Measurements from ENCODE around the gene EXOC4.

EXOC4 gene

DNA sequence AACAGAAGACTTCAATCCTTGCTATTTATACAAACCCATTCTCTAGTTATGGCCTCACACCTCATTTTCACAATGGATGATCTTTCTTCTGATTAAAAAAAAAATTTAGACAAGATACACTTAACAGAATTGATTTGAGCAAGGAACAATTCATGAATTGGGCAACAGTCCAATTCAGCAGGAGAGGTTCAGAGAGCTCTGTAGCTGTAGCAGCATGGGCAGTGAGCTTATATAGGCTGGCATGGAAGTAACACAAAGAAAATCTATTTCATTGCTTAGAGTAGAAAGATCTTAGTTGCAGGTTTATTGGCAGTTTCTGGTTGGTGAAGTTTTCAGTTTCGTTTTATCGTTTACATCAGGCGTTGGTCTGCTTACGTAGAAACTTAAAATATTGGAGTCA, 851.3 kb downstream of the EXOC4 start:
- DNase-seq: no peak

- no peak for DNase-seq
Observed at GRCh38 chr7:134105841-134106240, 853.0 kb downstream of the EXOC4 start.

DNA sequence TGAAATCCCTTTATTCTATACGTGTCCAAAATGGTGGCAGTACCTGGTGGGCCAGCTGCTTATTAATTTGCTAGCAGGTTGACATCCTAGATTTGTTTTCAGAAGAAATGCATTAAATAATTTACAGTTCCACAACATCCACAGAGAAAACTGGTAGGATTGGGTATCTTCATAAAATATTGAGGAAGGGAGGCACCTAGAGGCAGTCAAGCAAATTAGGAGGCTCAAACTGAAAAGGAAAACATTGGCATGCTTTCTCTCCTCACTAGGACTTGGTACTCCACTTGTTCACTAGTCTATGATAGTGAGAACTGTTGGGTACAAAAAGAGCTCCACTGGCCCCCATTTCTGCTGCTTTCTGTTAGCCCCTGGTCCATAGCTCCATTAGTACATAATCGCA, 855.9 kb downstream of the EXOC4 start:
- DNase-seq: no peak

DNA sequence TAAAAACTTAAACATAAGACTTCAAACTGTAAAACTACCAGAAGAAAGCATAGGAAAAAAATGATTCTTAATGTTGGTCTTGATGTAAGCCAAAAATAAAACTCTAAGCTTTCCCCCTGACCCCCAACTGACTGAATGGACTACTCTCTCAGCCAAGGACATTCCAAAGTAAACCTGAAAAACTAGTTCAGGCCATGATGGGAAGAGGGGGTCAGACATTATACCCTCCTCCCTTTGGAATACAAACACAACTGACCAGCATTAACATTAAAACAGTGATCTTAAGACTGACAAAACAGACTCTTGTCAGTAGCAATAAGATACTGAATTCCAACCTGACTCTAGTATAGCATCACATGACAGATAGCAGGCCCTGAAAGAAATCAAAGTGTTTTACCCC, 860.8 kb downstream of the EXOC4 start:
- DNase-seq: no peak

GRCh38 chr7:134114992-134115391, 862.1 kb downstream of the EXOC4 start:
- no peak for DNase-seq

Measured in NCI-H1105 (cell line).